ENCODE data around the gene QSOX1. TPM values are rescaled to one million over a fixed set of nuclear protein-coding genes. Genes with fewer than 3 reads are reported as not detected.

The QSOX1 gene
- total RNA-seq, 4 donors from 2014 or later = 34.9 to 72.3 (median 51.5) TPM

DNA sequence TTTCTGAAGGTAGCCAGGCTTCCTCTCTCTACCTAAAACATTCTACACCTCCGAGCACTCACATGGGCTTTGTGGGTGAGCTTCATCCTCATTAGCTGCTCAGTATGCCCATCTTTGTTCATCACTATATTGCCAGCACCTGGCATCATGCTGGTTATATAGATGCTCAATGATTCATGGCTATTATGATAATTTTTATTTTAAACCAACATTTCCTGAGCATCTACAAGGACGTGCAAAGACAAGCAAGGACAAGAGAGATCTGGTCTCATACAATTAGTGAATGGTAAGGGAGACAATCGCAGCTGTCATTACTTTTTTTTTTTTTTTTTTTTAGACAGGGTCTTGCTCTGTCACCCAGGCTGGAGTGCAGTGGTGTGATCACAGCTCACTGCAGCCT is 11.3 kb upstream of the QSOX1 start:
- no peaks in the 10 kb centered on the region for H3K4me1 ChIP-seq
- no peak overlapping the region for H3K27ac ChIP-seq
- H3K27me3 ChIP-seq = no peaks in the 10 kb centered on the region
- no peaks in the 10 kb centered on the region for H3K9me3 ChIP-seq
- H3K4me3 ChIP-seq = no peak overlapping the region
- H3K36me3 ChIP-seq = no peaks in the 10 kb centered on the region
- TF ChIP-seq POLR2A (IDR thresholded peaks at IDR 0.05) = no peak
- TF ChIP-seq, protein P1, sequence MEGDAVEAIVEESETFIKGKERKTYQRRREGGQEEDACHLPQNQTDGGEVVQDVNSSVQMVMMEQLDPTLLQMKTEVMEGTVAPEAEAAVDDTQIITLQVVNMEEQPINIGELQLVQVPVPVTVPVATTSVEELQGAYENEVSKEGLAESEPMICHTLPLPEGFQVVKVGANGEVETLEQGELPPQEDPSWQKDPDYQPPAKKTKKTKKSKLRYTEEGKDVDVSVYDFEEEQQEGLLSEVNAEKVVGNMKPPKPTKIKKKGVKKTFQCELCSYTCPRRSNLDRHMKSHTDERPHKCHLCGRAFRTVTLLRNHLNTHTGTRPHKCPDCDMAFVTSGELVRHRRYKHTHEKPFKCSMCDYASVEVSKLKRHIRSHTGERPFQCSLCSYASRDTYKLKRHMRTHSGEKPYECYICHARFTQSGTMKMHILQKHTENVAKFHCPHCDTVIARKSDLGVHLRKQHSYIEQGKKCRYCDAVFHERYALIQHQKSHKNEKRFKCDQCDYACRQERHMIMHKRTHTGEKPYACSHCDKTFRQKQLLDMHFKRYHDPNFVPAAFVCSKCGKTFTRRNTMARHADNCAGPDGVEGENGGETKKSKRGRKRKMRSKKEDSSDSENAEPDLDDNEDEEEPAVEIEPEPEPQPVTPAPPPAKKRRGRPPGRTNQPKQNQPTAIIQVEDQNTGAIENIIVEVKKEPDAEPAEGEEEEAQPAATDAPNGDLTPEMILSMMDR (IDR thresholded peaks at IDR 0.05) = no peak
- no peak for DNase-seq

DNA sequence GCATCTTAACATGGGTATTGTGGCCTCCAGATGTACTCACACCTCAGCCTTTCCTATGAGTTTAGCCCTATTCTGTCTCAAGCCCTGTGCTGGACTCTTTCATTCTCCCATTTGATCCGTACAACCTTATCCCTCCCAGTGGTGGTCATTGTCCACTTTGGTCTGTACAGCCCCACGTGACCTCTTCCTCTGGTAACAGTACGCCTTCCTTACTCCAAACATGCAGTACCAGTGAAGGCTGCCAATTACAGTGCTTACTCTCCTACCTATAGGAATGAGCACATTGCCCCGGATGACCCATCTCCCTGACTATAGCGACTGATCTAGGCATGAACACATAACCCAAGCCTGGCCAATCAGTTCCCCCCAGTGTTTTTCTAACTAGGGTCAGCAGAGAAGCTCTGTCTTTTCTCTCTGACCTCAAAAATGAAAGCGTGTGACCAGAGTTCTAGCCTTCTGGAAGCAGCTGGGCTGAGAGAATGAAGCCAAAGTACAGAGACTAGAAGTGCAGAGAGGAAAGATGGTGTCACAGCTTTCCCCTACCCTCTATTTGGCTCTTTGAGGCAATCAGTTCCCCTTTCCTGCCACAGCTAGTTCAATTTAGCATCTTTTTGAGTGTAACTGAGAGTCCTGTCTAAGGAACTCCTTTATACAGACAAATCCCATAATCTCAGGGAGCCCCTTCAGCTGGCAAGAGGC is 9.9 kb upstream of the QSOX1 start:
- H3K9me3 ChIP-seq = no peaks in the 10 kb centered on the region
- no peaks in the 10 kb centered on the region for H3K4me1 ChIP-seq
- H3K4me3 ChIP-seq = no peak overlapping the region
- H3K27ac ChIP-seq = no peak overlapping the region
- no peaks in the 10 kb centered on the region for H3K36me3 ChIP-seq
- DNase-seq = no peak
- TF ChIP-seq POLR2A (IDR thresholded peaks at IDR 0.05) = no peak
- TF ChIP-seq, protein P1 (IDR thresholded peaks at IDR 0.05) = no peak
- H3K27me3 ChIP-seq = no peaks in the 10 kb centered on the region

DNA sequence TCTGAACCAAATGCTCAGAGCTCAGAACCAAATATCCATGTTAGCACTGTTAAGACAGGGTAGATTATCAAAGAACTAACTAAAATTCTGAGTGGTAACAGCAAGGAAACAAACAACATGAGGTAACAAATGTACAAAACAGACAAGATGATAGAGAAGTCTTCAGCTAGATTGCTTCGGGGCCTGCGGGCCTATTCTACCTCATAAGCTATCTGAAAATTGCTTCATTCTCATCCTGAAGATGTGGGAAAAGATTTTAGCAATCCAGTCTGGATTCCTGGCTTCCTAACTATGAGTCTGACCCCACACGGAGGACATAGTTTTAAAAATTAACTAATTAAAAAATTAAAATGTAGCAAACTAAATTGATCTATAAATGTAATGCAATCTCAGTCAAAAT is 9.2 kb upstream of the QSOX1 start:
- Histone ChIP-seq H3K27me3 (no peaks in the 10 kb centered on the region), H3K36me3 (no peaks in the 10 kb centered on the region), H3K4me3 (no peak overlapping the region), H3K9me3 (no peaks in the 10 kb centered on the region), H3K27ac (no peak overlapping the region), H3K4me1 (no peaks in the 10 kb centered on the region)
- no peak for DNase-seq
- TF ChIP-seq POLR2A (IDR thresholded peaks at IDR 0.05) = no peak
- TF ChIP-seq, protein P1 (IDR thresholded peaks at IDR 0.05) = no peak

DNA sequence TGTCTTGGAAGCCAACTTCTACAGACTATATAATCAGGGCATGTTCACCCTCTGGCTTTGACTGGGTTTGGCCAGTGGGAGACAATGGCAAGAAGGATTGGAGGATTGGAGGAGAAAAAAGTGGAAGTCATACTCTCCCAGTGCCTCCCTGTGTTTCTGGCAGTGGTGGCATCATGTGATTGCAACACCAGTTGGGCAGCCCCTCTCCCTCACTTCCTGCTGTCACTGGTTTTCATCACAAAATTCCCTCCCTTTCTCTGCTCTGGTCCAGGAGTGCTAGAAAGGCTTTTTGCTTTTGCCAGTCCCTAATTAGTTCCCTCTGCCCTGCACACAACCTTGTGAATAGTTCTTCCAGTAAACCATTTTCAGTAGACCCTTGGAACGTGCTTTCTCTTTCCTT is 3.7 kb upstream of the QSOX1 start:
- Histone ChIP-seq H3K9me3 (no peaks in the 10 kb centered on the region), H3K4me1 (peaks cover 0 to 7% (median 3%) of the 10 kb centered on the region in 4 donors), H3K27ac (no peak overlapping the region), H3K4me3 (no peak overlapping the region), H3K36me3 (no peaks in the 10 kb centered on the region), H3K27me3 (no peaks in the 10 kb centered on the region)
- DNase-seq = no peak
- TF ChIP-seq POLR2A (IDR thresholded peaks at IDR 0.05) = no peak
- TF ChIP-seq, protein P1 (IDR thresholded peaks at IDR 0.05) = no peak

DNA sequence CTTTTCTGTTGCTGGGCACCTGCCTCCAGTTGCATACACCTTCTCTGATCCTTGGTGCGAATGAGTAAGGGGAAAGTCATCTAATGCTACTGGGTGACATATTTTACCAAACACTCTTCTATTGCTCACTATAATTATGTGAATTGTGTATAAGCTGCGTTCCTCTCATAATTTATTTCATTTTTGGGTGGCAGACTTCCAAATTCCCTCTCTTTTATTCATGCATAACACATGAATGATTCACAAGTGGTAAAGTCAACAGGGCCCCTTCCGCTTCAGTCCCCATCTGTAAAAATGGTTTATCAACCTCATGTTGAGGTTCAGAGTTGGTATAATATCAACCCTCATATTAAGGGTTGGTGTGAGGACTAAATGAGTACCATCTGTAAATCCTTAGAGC is 3.2 kb upstream of the QSOX1 start:
- no peaks in the 10 kb centered on the region for H3K27me3 ChIP-seq
- DNase-seq = no peak
- no peak overlapping the region for H3K27ac ChIP-seq
- TF ChIP-seq, protein P1 (IDR thresholded peaks at IDR 0.05) = no peak
- TF ChIP-seq POLR2A (IDR thresholded peaks at IDR 0.05) = no peak
- peaks cover 0 to 11% (median 3%) of the 10 kb centered on the region in 4 donors for H3K4me1 ChIP-seq
- no peaks in the 10 kb centered on the region for H3K9me3 ChIP-seq
- no peaks in the 10 kb centered on the region for H3K36me3 ChIP-seq
- H3K4me3 ChIP-seq = no peak overlapping the region

Measured in Peyer's patch (tissue), 4 donors.